ENCODE data around the gene RTN4R. TPM values are rescaled to one million over a fixed set of nuclear protein-coding genes. Genes with fewer than 3 reads are reported as not detected.

Gene RTN4R
- total RNA-seq, 1 experiment from 2014 or later: 11.1 TPM

DNA sequence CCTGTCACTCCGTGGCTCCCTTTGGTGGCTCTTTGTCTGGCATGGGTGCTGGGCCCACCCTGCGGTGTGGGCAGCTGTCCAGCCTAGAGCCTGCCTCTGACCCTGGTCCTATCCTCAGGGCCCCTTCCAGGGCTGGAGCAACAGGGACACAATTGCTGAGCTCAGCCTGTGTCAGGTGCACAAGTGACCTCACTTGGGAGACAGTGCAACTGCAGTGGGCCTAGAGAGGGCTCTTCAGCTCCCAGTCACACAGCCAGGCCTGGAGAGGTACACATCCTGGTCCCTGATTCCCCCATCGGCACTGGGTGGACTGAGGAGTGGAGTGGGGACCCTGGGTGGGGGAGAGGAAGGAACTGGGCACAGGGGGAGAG, 43.9 kb downstream of the RTN4R start:
- peaks cover 9% of the 10 kb centered on the region for H3K36me3 Mint-ChIP-seq (ENCODE audit: insufficient read depth, unreplicated experiment)
- H3K27ac Mint-ChIP-seq (ENCODE audit: unreplicated experiment): no peak overlapping the region
- Histone ChIP-seq H3K4me3 (ENCODE audit: low read depth, low read length) (no peak overlapping the region), H3K9me3 (peaks cover 7% of the 10 kb centered on the region), H3K36me3 (ENCODE audit: control insufficient read depth, insufficient read depth, low read length) (no peaks in the 10 kb centered on the region), H3K27me3 (replicated peaks; ENCODE audit: control insufficient read depth, insufficient read depth, low read length) (no peaks in the 10 kb centered on the region), H3K4me1 (no peaks in the 10 kb centered on the region)
- H3K4me3 Mint-ChIP-seq (ENCODE audit: unreplicated experiment): no peak overlapping the region
- no peaks in the 10 kb centered on the region for H3K27me3 Mint-ChIP-seq (ENCODE audit: insufficient read depth, unreplicated experiment)
- intact Hi-C loops (cut with micrococcal nuclease; ENCODE audit: unreplicated experiment): no loop called here
- TF ChIP-seq CTCF (IDR thresholded peaks at IDR 0.05; ENCODE audit: insufficient read depth in 1 of 2, low read depth in 1 of 2, low read length in 1 of 2, severe bottlenecking in 1 of 2, unreplicated experiment in 1 of 2): no peak
- no peaks in the 10 kb centered on the region for H3K9me3 Mint-ChIP-seq (ENCODE audit: unreplicated experiment)
- POLR2A ChIA-PET: no interaction called here
- no TSS peak for BruUV-seq (replicated peaks)
- CTCF ChIA-PET: interaction anchor here (0.5 kb wide), 1 partner anchor 48 kb away, joined by 5 read pairs; no protein-coding TSS in a partner anchor
- H3K4me1 Mint-ChIP-seq (ENCODE audit: low read depth, unreplicated experiment): no peaks in the 10 kb centered on the region
- no peak for DNase-seq

- BruUV-seq (replicated peaks): no TSS peak
- DNase-seq: no peak
These were observed 44.5 kb downstream of the RTN4R start for GRCh38 chr22:20223421-20224255.

More at GRCh38 chr22:20223421-20224255, 44.5 kb downstream of the RTN4R start:
- Histone ChIP-seq H3K4me1 (no peaks in the 10 kb centered on the region), H3K36me3 (ENCODE audit: control insufficient read depth, insufficient read depth, low read length) (no peaks in the 10 kb centered on the region), H3K9me3 (peaks cover 7% of the 10 kb centered on the region), H3K4me3 (ENCODE audit: low read depth, low read length) (no peak overlapping the region), H3K27me3 (replicated peaks; ENCODE audit: control insufficient read depth, insufficient read depth, low read length) (no peaks in the 10 kb centered on the region)
- CTCF ChIA-PET: interaction anchor here (0.5 to 1.0 kb wide), 3 partner anchors 15 to 679 kb away, joined by 3 to 5 read pairs (median 4); no protein-coding TSS in a partner anchor
- POLR2A ChIA-PET: no interaction called here
- Mint-ChIP-seq H3K9me3 (ENCODE audit: unreplicated experiment) (no peaks in the 10 kb centered on the region), H3K4me3 (ENCODE audit: unreplicated experiment) (no peak overlapping the region), H3K27me3 (ENCODE audit: insufficient read depth, unreplicated experiment) (no peaks in the 10 kb centered on the region), H3K27ac (ENCODE audit: unreplicated experiment) (no peak overlapping the region), H3K4me1 (ENCODE audit: low read depth, unreplicated experiment) (no peaks in the 10 kb centered on the region), H3K36me3 (ENCODE audit: insufficient read depth, unreplicated experiment) (peaks cover 9% of the 10 kb centered on the region)
- TF ChIP-seq CTCF (IDR thresholded peaks at IDR 0.05; ENCODE audit: insufficient read depth in 1 of 2, low read depth in 1 of 2, low read length in 1 of 2, severe bottlenecking in 1 of 2, unreplicated experiment in 1 of 2): no peak
- intact Hi-C loops (cut with micrococcal nuclease; ENCODE audit: unreplicated experiment): no loop called here

All from Caco-2 (cell line).